Mammary epithelial cell (primary cell): ENCODE data around the gene HSD17B13.

ENCODE experiments used
- CTCF ChIP-seq, 2 donors: IDR thresholded peaks in 1 of 2; conservative IDR thresholded peaks in 1 of 2; 2 replicates each; pipeline ENCODE4 v1.5.1; 2011 to 2012; ENCODE audit warnings: inconsistent platforms in 2 of 2, low read length in 2 of 2, mild to moderate bottlenecking in 2 of 2, control low read depth in 1 of 2, low read depth in 1 of 2; ENCODE audit not compliant: insufficient read depth in 1 of 2; ENCODE audit errors: extremely low read depth in 1 of 2
- EZH2 ChIP-seq: IDR thresholded peaks from 2 replicates; pipeline ENCODE4 v1.6.1; 2012; ENCODE audit warnings: low read length, inconsistent platforms, borderline replicate concordance

DNA sequence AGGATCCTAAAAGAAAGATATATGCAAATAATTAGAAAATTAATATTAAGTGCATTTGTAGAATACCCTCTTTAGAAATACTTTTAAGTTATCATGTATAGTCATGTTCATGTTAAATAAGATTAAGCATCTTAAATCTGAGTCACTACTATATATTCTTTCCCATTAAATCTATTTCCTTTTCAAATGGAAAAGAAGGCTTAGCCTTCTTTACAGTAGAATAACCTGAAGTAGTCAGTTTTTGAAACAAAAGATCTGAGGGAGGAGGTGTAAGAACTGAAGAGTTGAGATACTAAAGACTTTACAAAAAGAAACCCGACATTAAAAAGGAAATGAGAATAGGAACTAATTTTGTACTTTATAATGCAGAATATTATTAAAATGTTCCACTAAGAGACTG, 14.7 kb upstream of the HSD17B13 start:
- TF ChIP-seq CTCF (conservative IDR thresholded peaks at IDR 0.05 in 1 of 2, IDR thresholded peaks at IDR 0.05 in 1 of 2; ENCODE audit: extremely low read depth in 1 of 2, insufficient read depth in 1 of 2, low read depth in 1 of 2, low read length in 2 of 2), result no peak
- no peak for TF ChIP-seq EZH2
